ENCODE data around the gene RTF1. TPM values are rescaled to one million over a fixed set of nuclear protein-coding genes. Genes with fewer than 3 reads are reported as not detected.

RTF1 gene
- total RNA-seq, 2 experiments from 2014 or later: 28.6 to 46.9 TPM

- Histone ChIP-seq H3K9me2 (ENCODE audit: insufficient read depth, low read length) (no peaks in the 10 kb centered on the region), H3K9me3 (ENCODE audit: low read length) (no peaks in the 10 kb centered on the region), H4K20me1 (ENCODE audit: insufficient read depth, low read length) (no peaks in the 10 kb centered on the region), H3K27ac (ENCODE audit: low read depth, low read length, poor library complexity, severe bottlenecking) (no peak overlapping the region), H2AFZ (ENCODE audit: low read length) (no peak overlapping the region), H3K79me2 (ENCODE audit: insufficient read depth, low read depth, low read length) (no peaks in the 10 kb centered on the region; the same call in 1 of the 2 replicates), H3K4me1 (ENCODE audit: insufficient read depth, low read length, poor library complexity, severe bottlenecking) (no peaks in the 10 kb centered on the region), H3K36me3 (ENCODE audit: insufficient read depth, low read length) (peaks cover 28% of the 10 kb centered on the region), H3K4me3 (ENCODE audit: low read depth, low read length, poor library complexity, severe bottlenecking) (no peak overlapping the region), H3K4me2 (ENCODE audit: low read length) (no peak overlapping the region)
- TF ChIP-seq EZH2phosphoT487 (IDR thresholded peaks at IDR 0.05; ENCODE audit: borderline replicate concordance, low read depth, low read length): no peak
- ChIA-PET CTCF (ENCODE audit: unreplicated experiment) (no interaction called here), POLR2A (interaction anchor here (0.6 to 0.9 kb wide), 2 partner anchors 10 to 25 kb away, joined by 3 read pairs; no protein-coding TSS in a partner anchor)
- intact Hi-C loops (cut with micrococcal nuclease; ENCODE audit: unreplicated experiment): no loop called here
- no peak for DNase-seq (ENCODE audit: low spot score)
- BruUV-seq (replicated peaks): no TSS peak
Measured at GRCh38 chr15:41435037-41435786, 18.3 kb downstream of the RTF1 start.

GRCh38 chr15:41437448-41437847 is 20.6 kb downstream of the RTF1 start:
- H2AFZ ChIP-seq (ENCODE audit: low read length): no peak overlapping the region
- ChIA-PET CTCF (ENCODE audit: unreplicated experiment) (no interaction called here), POLR2A (interaction anchor here (0.6 kb wide), 1 partner anchor 121 kb away, joined by 3 read pairs; no protein-coding TSS in a partner anchor)
- no peaks in the 10 kb centered on the region for H3K9me2 ChIP-seq (ENCODE audit: insufficient read depth, low read length)
- no peak for TF ChIP-seq EZH2phosphoT487 (IDR thresholded peaks at IDR 0.05; ENCODE audit: borderline replicate concordance, low read depth, low read length)
- TF ChIP-seq, protein P1, sequence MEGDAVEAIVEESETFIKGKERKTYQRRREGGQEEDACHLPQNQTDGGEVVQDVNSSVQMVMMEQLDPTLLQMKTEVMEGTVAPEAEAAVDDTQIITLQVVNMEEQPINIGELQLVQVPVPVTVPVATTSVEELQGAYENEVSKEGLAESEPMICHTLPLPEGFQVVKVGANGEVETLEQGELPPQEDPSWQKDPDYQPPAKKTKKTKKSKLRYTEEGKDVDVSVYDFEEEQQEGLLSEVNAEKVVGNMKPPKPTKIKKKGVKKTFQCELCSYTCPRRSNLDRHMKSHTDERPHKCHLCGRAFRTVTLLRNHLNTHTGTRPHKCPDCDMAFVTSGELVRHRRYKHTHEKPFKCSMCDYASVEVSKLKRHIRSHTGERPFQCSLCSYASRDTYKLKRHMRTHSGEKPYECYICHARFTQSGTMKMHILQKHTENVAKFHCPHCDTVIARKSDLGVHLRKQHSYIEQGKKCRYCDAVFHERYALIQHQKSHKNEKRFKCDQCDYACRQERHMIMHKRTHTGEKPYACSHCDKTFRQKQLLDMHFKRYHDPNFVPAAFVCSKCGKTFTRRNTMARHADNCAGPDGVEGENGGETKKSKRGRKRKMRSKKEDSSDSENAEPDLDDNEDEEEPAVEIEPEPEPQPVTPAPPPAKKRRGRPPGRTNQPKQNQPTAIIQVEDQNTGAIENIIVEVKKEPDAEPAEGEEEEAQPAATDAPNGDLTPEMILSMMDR (conservative IDR thresholded peaks at IDR 0.05; ENCODE audit: low read length): no peak
- intact Hi-C loops (cut with micrococcal nuclease; ENCODE audit: unreplicated experiment): no loop called here
- no TSS peak for BruUV-seq (replicated peaks)
- H4K20me1 ChIP-seq (ENCODE audit: insufficient read depth, low read length): no peaks in the 10 kb centered on the region
- H3K4me2 ChIP-seq (ENCODE audit: low read length): no peak overlapping the region
- no peaks in the 10 kb centered on the region; the same call in 1 of the 2 replicates for H3K79me2 ChIP-seq (ENCODE audit: insufficient read depth, low read depth, low read length)
- DNase-seq (ENCODE audit: low spot score): no peak
- H3K9me3 ChIP-seq (ENCODE audit: low read length): no peaks in the 10 kb centered on the region
- no peak overlapping the region for H3K27ac ChIP-seq (ENCODE audit: low read depth, low read length, poor library complexity, severe bottlenecking)
- no peak overlapping the region for H3K4me3 ChIP-seq (ENCODE audit: low read depth, low read length, poor library complexity, severe bottlenecking)
- H3K36me3 ChIP-seq (ENCODE audit: insufficient read depth, low read length): peaks cover 42% of the 10 kb centered on the region
- no peaks in the 10 kb centered on the region for H3K4me1 ChIP-seq (ENCODE audit: insufficient read depth, low read length, poor library complexity, severe bottlenecking)

DNA sequence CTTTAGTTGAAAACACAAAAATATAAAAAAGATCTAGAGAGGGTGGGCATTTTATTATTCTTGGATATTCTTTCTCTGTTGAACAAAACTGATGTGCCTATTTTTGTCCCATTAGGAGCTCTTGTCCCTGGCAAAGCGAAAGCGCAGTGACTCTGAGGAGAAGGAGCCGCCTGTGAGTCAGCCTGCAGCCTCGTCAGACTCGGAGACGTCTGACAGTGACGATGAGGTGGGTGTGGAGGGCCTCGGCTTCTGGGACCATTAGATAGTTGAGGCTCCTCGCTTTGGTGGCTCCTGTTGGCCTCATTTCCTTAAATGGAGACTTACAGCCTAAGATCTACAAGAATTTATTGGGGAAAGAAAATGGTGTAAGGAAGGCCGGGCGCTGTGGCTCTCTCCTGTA is 21.3 kb downstream of the RTF1 start:
- no peak for DNase-seq (ENCODE audit: low spot score)
- Histone ChIP-seq H3K9me2 (ENCODE audit: insufficient read depth, low read length) (no peaks in the 10 kb centered on the region), H3K36me3 (ENCODE audit: insufficient read depth, low read length) (peaks cover 44% of the 10 kb centered on the region), H3K4me3 (ENCODE audit: low read depth, low read length, poor library complexity, severe bottlenecking) (no peak overlapping the region), H2AFZ (ENCODE audit: low read length) (no peak overlapping the region), H3K4me2 (ENCODE audit: low read length) (no peak overlapping the region), H3K9me3 (ENCODE audit: low read length) (no peaks in the 10 kb centered on the region), H4K20me1 (ENCODE audit: insufficient read depth, low read length) (no peaks in the 10 kb centered on the region), H3K4me1 (ENCODE audit: insufficient read depth, low read length, poor library complexity, severe bottlenecking) (no peaks in the 10 kb centered on the region), H3K79me2 (ENCODE audit: insufficient read depth, low read depth, low read length) (no peaks in the 10 kb centered on the region; the same call in 1 of the 2 replicates), H3K27ac (ENCODE audit: low read depth, low read length, poor library complexity, severe bottlenecking) (no peak overlapping the region)
- TF ChIP-seq, protein P1 (conservative IDR thresholded peaks at IDR 0.05; ENCODE audit: low read length): no peak
- no peak for TF ChIP-seq EZH2phosphoT487 (IDR thresholded peaks at IDR 0.05; ENCODE audit: borderline replicate concordance, low read depth, low read length)
- no TSS peak for BruUV-seq (replicated peaks)
- intact Hi-C loops (cut with micrococcal nuclease; ENCODE audit: unreplicated experiment): no loop called here
- ChIA-PET POLR2A (interaction anchor here (0.5 to 0.7 kb wide), 2 partner anchors 107 to 179 kb away, joined by 3 to 5 read pairs; no protein-coding TSS in a partner anchor), CTCF (ENCODE audit: unreplicated experiment) (no interaction called here)
